Heart left ventricle (tissue), 13 donors: ENCODE measurements around the gene CCDC127.

Source experiments
- CTCF ChIP-seq, 12 donors: fragments of 200-600 bp; sonication (generic) in 4 of 12; IDR thresholded peaks; one replicate each; pipeline versions ENCODE4 v1.5.0 to v1.8.0; 2018 to 2022; ENCODE audit warnings: antibody characterized with exemption in 12 of 12, mild to moderate bottlenecking in 5 of 12
- POLR2A ChIP-seq, 2 donors: fragments of 450-650 bp; IDR thresholded peaks; one replicate each; pipeline ENCODE4 v1.6.1; 2017; ENCODE audit warnings: antibody characterized with exemption in 2 of 2, mild to moderate bottlenecking in 2 of 2, moderate library complexity in 2 of 2
- donor health status: ischemic (EF 13 %, LVEDD 7.1; RV severe dilation, severe dysfunction).
- donor health status: DM: no; HTN: yes; CAD: no.
- donor health status: DM: no; HTN: no; CAD: no.
- donor health status: ischemic (EF 25% LVEDD 6.9; RV normal size, moderate dysfunction).
- donor health status: ischemic (EF 25% LVEDD 5.7; RV mildly dilated, moderate dysfunction).
- donor health status: ischemic (EF 35%, LVEDD 5.7; RV mildly dilated, moderate dysfunction).
- donor health status: nonischemic (EF 11% LVEDD 7.7; RV severe dilation, severe dysfunction).
- donor health status: DM: yes; HTN: yes; CAD: no.
- donor health status: PGD.
- donor health status: ischemic (EF 29% LVEDD 5.4; RV normal size, mild dysfunction).
- donor health status: nonischemic (EF 23%, LVEDD 6.1; RV moderate dilation, normal function).

DNA sequence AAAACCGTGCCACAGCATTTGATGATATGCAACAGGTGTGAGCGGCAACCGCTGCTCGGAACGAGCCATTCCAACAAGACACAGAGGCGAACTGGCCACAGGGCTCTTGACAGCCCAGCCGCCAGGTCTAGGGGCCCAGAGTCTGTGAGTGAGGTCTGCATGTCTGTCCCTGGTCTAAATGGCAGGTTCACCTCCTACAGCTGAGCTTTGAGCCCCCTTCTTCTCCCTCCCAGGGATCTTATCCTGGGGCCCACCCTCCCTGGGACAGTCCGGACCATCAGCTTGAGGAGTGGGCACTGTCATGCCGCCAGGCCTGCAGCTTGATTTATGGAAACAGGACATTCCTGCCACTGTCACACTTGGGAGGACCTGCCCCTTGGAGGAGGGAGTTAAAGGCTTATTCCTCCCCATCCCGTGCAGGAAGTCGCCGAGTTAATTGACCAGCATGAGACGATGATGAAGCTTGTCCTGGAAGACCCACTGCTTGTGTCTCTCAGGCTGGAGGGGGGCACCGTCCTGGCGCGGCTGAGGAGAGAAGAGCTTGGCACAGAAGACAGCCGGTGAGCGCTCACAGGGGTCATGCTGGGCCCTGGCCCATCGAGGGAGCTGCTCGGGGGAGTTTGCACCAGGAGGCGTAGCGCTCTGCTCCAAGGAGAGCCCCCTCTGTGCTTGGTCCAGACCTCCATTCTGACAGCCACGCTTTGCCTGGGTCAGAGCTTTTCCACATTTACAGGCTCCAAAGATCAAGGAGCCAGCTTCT is 62.1 kb downstream of the CCDC127 start:
- TF ChIP-seq CTCF (IDR thresholded peaks at IDR 0.05) (no peak), POLR2A (IDR thresholded peaks at IDR 0.05) (no peak)
